Measurements from ENCODE around the gene PIK3C2G. TPM values are rescaled to one million over a fixed set of nuclear protein-coding genes. Genes with fewer than 3 reads are reported as not detected.

PIK3C2G gene
- total and polyA plus RNA-seq, 2 of the 4 experiments (the other 2 are of a cell fraction): not detected

DNA sequence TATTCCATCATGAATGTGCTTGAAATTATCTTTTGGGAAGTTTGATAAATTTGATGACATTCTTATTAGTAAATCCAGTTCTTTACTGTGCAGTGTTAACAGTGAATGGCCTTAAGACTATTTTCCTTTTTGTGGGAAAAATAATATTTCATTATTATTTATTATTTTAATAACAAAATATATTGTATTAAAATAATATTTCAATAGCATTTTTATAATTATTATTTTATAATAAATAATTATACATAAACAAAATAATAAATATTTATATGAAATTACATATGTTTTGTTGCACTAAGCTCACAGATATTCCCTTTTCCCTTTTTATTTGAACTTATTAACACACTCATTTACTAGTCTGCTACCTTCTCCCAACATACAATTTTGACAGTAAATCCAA, 33.6 kb downstream of the PIK3C2G start:
- no peak overlapping the region for H3K56ac ChIP-seq (ENCODE audit: extremely low read depth, insufficient read depth, low read length)
- no peak overlapping the region for H3K4me2 ChIP-seq (ENCODE audit: low read depth, low read length)
- H3K9me1 ChIP-seq (ENCODE audit: insufficient read depth, low read length): no peaks in the 10 kb centered on the region
- intact Hi-C loops (cut with micrococcal nuclease): no loop called here
- ChIA-PET POLR2A (ENCODE audit: unreplicated experiment) (no interaction called here), CTCF (interaction anchor here (2.0 kb wide), 1 partner anchor 25 kb away, joined by 5 read pairs; no protein-coding TSS in a partner anchor)
- no peak overlapping the region for H2AK5ac ChIP-seq (ENCODE audit: low read depth, low read length)
- H3K27me3 ChIP-seq (ENCODE audit: control insufficient read depth, insufficient read depth, low read length): no peaks in the 10 kb centered on the region
- dilution Hi-C loops (cut with HindIII; ENCODE audit: low sequenced_read_pairs, unreplicated experiment): no loop called here
- in situ Hi-C loops (cut with MboI; ENCODE audit: low sequenced_read_pairs): no loop called here
- H3K27ac ChIP-seq (ENCODE audit: insufficient read depth, low read length): no peak overlapping the region
- H3K79me1 ChIP-seq (ENCODE audit: low read depth in 1 of 2, low read length in 2 of 2): no peaks in the 10 kb centered on the region
- no peak overlapping the region for H3K18ac ChIP-seq (ENCODE audit: low read depth, low read length)
- H3K9ac ChIP-seq (ENCODE audit: low read depth, low read length): no peak overlapping the region
- H2AFZ ChIP-seq (replicated peaks; ENCODE audit: low read length, poor library complexity): no peak overlapping the region
- no peak overlapping the region for H4K5ac ChIP-seq (ENCODE audit: low read depth, low read length)
- no peaks in the 10 kb centered on the region for H3K9me3 ChIP-seq (ENCODE audit: control insufficient read depth, insufficient read depth, low read length)
- H3K4me3 ChIP-seq (ENCODE audit: insufficient read depth, low read depth, low read length): no peak overlapping the region
- H2BK15ac ChIP-seq (ENCODE audit: low read depth, low read length): no peak overlapping the region
- H2BK5ac ChIP-seq (ENCODE audit: low read depth, low read length, poor library complexity, severe bottlenecking): no peak overlapping the region
- H3K4me1 ChIP-seq (ENCODE audit: control insufficient read depth, insufficient read depth, low read length): no peaks in the 10 kb centered on the region
- H4K91ac ChIP-seq (ENCODE audit: insufficient read depth, low read depth, low read length): no peak overlapping the region
- H2BK120ac ChIP-seq (ENCODE audit: low read depth, low read length): no peak overlapping the region
- H4K20me1 ChIP-seq (ENCODE audit: insufficient read depth, low read length): no peaks in the 10 kb centered on the region
- no TSS peak for BruUV-seq (replicated peaks)
- ATAC-seq (ENCODE audit: low read depth) (no peak), DNase-seq (no peak)
- H3K23ac ChIP-seq (ENCODE audit: low read depth, low read length): no peak overlapping the region
- H2AK9ac ChIP-seq (replicated peaks; ENCODE audit: low read depth, low read length, poor library complexity): no peak overlapping the region
- H4K8ac ChIP-seq (ENCODE audit: low read depth in 2 of 2, low read length in 2 of 2): no peak overlapping the region
- TF ChIP-seq, protein P1, sequence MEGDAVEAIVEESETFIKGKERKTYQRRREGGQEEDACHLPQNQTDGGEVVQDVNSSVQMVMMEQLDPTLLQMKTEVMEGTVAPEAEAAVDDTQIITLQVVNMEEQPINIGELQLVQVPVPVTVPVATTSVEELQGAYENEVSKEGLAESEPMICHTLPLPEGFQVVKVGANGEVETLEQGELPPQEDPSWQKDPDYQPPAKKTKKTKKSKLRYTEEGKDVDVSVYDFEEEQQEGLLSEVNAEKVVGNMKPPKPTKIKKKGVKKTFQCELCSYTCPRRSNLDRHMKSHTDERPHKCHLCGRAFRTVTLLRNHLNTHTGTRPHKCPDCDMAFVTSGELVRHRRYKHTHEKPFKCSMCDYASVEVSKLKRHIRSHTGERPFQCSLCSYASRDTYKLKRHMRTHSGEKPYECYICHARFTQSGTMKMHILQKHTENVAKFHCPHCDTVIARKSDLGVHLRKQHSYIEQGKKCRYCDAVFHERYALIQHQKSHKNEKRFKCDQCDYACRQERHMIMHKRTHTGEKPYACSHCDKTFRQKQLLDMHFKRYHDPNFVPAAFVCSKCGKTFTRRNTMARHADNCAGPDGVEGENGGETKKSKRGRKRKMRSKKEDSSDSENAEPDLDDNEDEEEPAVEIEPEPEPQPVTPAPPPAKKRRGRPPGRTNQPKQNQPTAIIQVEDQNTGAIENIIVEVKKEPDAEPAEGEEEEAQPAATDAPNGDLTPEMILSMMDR (conservative IDR thresholded peaks at IDR 0.05; ENCODE audit: low read depth, low read length): no peak
- no peak for TF ChIP-seq SMC3 (IDR thresholded peaks at IDR 0.05; ENCODE audit: low read depth, low read length)
- no peak for TF ChIP-seq MAZ (IDR thresholded peaks at IDR 0.05; ENCODE audit: borderline replicate concordance, low read depth, low read length)
- no peak for TF ChIP-seq MAFK (IDR thresholded peaks at IDR 0.05; ENCODE audit: low read depth, low read length)
- TF ChIP-seq BHLHE40 (IDR thresholded peaks at IDR 0.05; ENCODE audit: low read depth, low read length): no peak
- TF ChIP-seq MXI1 (IDR thresholded peaks at IDR 0.05; ENCODE audit: borderline replicate concordance, low read depth, low read length): no peak
- no peak for TF ChIP-seq NFE2L2 (IDR thresholded peaks at IDR 0.05; ENCODE audit: low read depth, low read length)
- TF ChIP-seq FOS (IDR thresholded peaks at IDR 0.05; ENCODE audit: low read depth, low read length): no peak
- no peak for TF ChIP-seq RAD21 (IDR thresholded peaks at IDR 0.05; ENCODE audit: low read length)
- TF ChIP-seq ELK1 (IDR thresholded peaks at IDR 0.05; ENCODE audit: borderline replicate concordance, low read depth, low read length): no peak
- no peaks in the 10 kb centered on the region for H3K36me3 ChIP-seq (ENCODE audit: control insufficient read depth, insufficient read depth, low read length)
- H3K4ac ChIP-seq (ENCODE audit: low read depth, low read length): no peak overlapping the region
- H3K14ac ChIP-seq (replicated peaks; ENCODE audit: low read depth, low read length): no peak overlapping the region
- no peak overlapping the region for H2BK20ac ChIP-seq (ENCODE audit: low read depth, low read length)

All from IMR-90 (cell line).